Lung (tissue), 12 donors: ENCODE data around the gene APOBEC3B. TPM values are rescaled to one million over a fixed set of nuclear protein-coding genes. Genes with fewer than 3 reads are reported as not detected.
"Not testable (repeated sequence)": the region's sequence is repeated elsewhere in the genome, so short reads cannot be mapped to it uniquely, and the experiment has no call there.

Source experiments
- ATAC-seq: fragments of 200-7000 bp; cut with Tn5 transposase; one replicate; pipeline ENCODE4 v1.9.1; 2020; ENCODE audit warnings: moderate number of reproducible peaks; ENCODE audit not compliant: insufficient read depth, low FRiP score
- DNase-seq, 3 donors: peaks; one replicate each; pipeline ENCODE4 v3.0.0-alpha.2; 2013 to 2017
- H3K27ac ChIP-seq, 2 donors: one replicate each; pipeline ENCODE4 v1.5.1; 2013; ENCODE audit warnings: mild to moderate bottlenecking in 2 of 2, moderate library complexity in 2 of 2, control low read depth in 1 of 2, inconsistent platforms in 1 of 2, low read depth in 1 of 2, low read length in 1 of 2
- H3K27me3 ChIP-seq, 3 donors: one replicate each; pipeline ENCODE4 v1.5.1; 2013; ENCODE audit warnings: low read length in 2 of 3; ENCODE audit not compliant: control insufficient read depth in 3 of 3, insufficient read depth in 3 of 3
- H3K36me3 ChIP-seq, 4 donors: one replicate each; pipeline ENCODE4 v1.5.1; 2013; ENCODE audit warnings: low read length in 4 of 4, mild to moderate bottlenecking in 1 of 4, moderate library complexity in 1 of 4; ENCODE audit not compliant: control insufficient read depth in 4 of 4, insufficient read depth in 4 of 4
- H3K4me1 ChIP-seq, 5 donors: one replicate each; pipeline ENCODE4 v1.5.1; 2013; ENCODE audit warnings: low read length in 5 of 5, mild to moderate bottlenecking in 2 of 5, moderate library complexity in 1 of 5; ENCODE audit not compliant: control insufficient read depth in 5 of 5, insufficient read depth in 5 of 5
- H3K4me3 ChIP-seq: one replicate; pipeline ENCODE4 v1.5.1; 2013; ENCODE audit warnings: mild to moderate bottlenecking, control low read depth, moderate library complexity
- H3K9ac ChIP-seq, 2 donors: one replicate each; pipeline ENCODE4 v1.5.1; 2013; ENCODE audit warnings: low read length in 2 of 2, control low read depth in 1 of 2; ENCODE audit not compliant: insufficient read depth in 1 of 2
- H3K9me3 ChIP-seq, 4 donors: one replicate each; pipeline ENCODE4 v1.5.1; 2013; ENCODE audit warnings: low read length in 3 of 4, mild to moderate bottlenecking in 1 of 4, moderate library complexity in 1 of 4; ENCODE audit not compliant: control insufficient read depth in 4 of 4, insufficient read depth in 3 of 4
- CTCF ChIP-seq: IDR thresholded peaks from 2 replicates; pipeline ENCODE4 v1.5.1; 2012; ENCODE audit warnings: mild to moderate bottlenecking; ENCODE audit errors: control extremely low read depth, extremely low read depth
- WGBS, 2 donors: extraction: QIAGEN DNeasy Blood & Tissue Kit; methylation state at CpG; one replicate each; pipeline ENCODE4 v1.1.7; 2013; 5-methylcytosine and 5-hydroxymethylcytosine counted together
- polyA plus RNA-seq, 2 donors: library from polyadenylated mRNA; stranded (reverse); fragments of 200-250 nt; gene quantifications; one replicate each; pipeline ENCODE4 v1.2.1, GENCODE V29; 2013
- total RNA-seq, 2 donors: library from RNA; depleted of rRNA in 1 of 2; stranded (reverse); fragments of >200 nt in 1 of 2; gene quantifications; one replicate each; pipeline ENCODE4 v1.2.1, GENCODE V29; 2014 to 2021
- donor health status: control.
- donor health status: control.
- donor health status: Bipolar disorder and iron deficiency.
- donor health status: healthy.
- donor health status: DM: yes; HTN: yes; CAD: no.

Gene APOBEC3B
- total and polyA plus RNA-seq, 4 donors = 1.0 to 4.5 (median 3.5) TPM

GRCh38 chr22:38986629-38987028 lies 4.5 kb downstream of the APOBEC3B start:
- Histone ChIP-seq H3K9ac (no peak overlapping the region), H3K27ac (no peak overlapping the region), H3K36me3 (peaks cover 0 to 3% (median 0%) of the 10 kb centered on the region in 4 donors), H3K9me3 (no peaks in the 10 kb centered on the region), H3K4me3 (no peak overlapping the region), H3K4me1 (peaks cover 0 to 7% (median 0%) of the 10 kb centered on the region in 5 donors), H3K27me3 (no peaks in the 10 kb centered on the region)
- TF ChIP-seq CTCF = no peak
- WGBS, 2 donors = 94 to 100% methylated on average over 3 of the region's 3 CpGs
- ATAC-seq = no peak
- DNase-seq = no peak

GRCh38 chr22:38987171-38987895 lies 5.2 kb downstream of the APOBEC3B start:
- Histone ChIP-seq H3K27me3 (no peaks in the 10 kb centered on the region), H3K9ac (no peak overlapping the region), H3K4me1 (peaks cover 0 to 6% (median 0%) of the 10 kb centered on the region in 5 donors), H3K9me3 (no peaks in the 10 kb centered on the region), H3K36me3 (peaks cover 0 to 3% (median 0%) of the 10 kb centered on the region in 4 donors), H3K4me3 (no peak overlapping the region), H3K27ac (no peak overlapping the region)
- DNase-seq (no peak), ATAC-seq (no peak)
- 87 to 94% methylated on average over 8 of the region's 8 CpGs for WGBS, 2 donors
- TF ChIP-seq CTCF = no peak

- H3K27ac ChIP-seq = no peak overlapping the region
- H3K9me3 ChIP-seq = no peaks in the 10 kb centered on the region
- no peak overlapping the region for H3K9ac ChIP-seq
- 76 to 86% methylated on average over 6 of the region's 6 CpGs for WGBS, 2 donors
- DNase-seq = no peak
- no peaks in the 10 kb centered on the region for H3K4me1 ChIP-seq
- H3K36me3 ChIP-seq = no peaks in the 10 kb centered on the region
- H3K4me3 ChIP-seq = no peak overlapping the region
- H3K27me3 ChIP-seq = no peaks in the 10 kb centered on the region
- TF ChIP-seq CTCF = no peak
- ATAC-seq = no peak
These were observed 7.3 kb downstream of the APOBEC3B start for GRCh38 chr22:38989466-38989865.

- not testable (repeated sequence) for H3K27ac ChIP-seq, ATAC-seq, DNase-seq, H3K36me3 ChIP-seq, H3K4me1 ChIP-seq, H3K4me3 ChIP-seq, H3K9ac ChIP-seq, H3K9me3 ChIP-seq, H3K27me3 ChIP-seq
- WGBS, 2 donors = 28 to 33% methylated on average over 9 to 12 of the region's 12 CpGs
These were observed 10.8 kb downstream of the APOBEC3B start for GRCh38 chr22:38992871-38993371.
